Stimulated activated CD8-positive, alpha-beta memory T cell treated with anti-CD3 and anti-CD28 coated beads, Interleukin-15, amount 100 ng/mL, for 48 hours (primary cell): ENCODE results near the gene GPR50.

ENCODE experiments used
- DNase-seq, 2 donors: peaks; one replicate each; pipeline ENCODE4 v3.0.0-alpha.2; 2020; ENCODE audit warnings: low read depth in 2 of 2

The GPR50 gene

GRCh38 chrX:151176231-151176750 is at the start of gene GPR50:
Gene GPR50 (plus strand): TSS chrX:151176584. CDS start chrX:151176722, 138 bp downstream.
- DNase-seq: no peak

GRCh38 chrX:151132531-151132930 is 43.9 kb upstream of the GPR50 start:
- no peak for DNase-seq

GRCh38 chrX:151151665-151152267 is 24.6 kb upstream of the GPR50 start:
- no peak for DNase-seq

- no peak for DNase-seq
These were observed 23.3 kb upstream of the GPR50 start for GRCh38 chrX:151153086-151153485.

GRCh38 chrX:151153667-151154066 is 22.7 kb upstream of the GPR50 start:
- DNase-seq: no peak

- DNase-seq: no peak
These were observed 21.1 kb upstream of the GPR50 start for GRCh38 chrX:151155234-151155633.

GRCh38 chrX:151161690-151162089 is 14.7 kb upstream of the GPR50 start:
- DNase-seq: no peak

GRCh38 chrX:151167791-151168345 is 8.5 kb upstream of the GPR50 start:
- DNase-seq: no peak

GRCh38 chrX:151169783-151170182 is 6.6 kb upstream of the GPR50 start:
- DNase-seq: no peak

- no peak for DNase-seq
These were observed 1.7 kb upstream of the GPR50 start for GRCh38 chrX:151174581-151175282.

GRCh38 chrX:151175283-151176062 is 911 bp upstream of the GPR50 start:
- DNase-seq: no peak

GRCh38 chrX:151177141-151178027 is 1.0 kb downstream of the GPR50 start:
- no peak for DNase-seq

GRCh38 chrX:151178746-151179145 is 2.4 kb downstream of the GPR50 start:
- no peak for DNase-seq

GRCh38 chrX:151180400-151180799 is 4.0 kb downstream of the GPR50 start:
- no peak for DNase-seq

- no peak for DNase-seq
These were observed 4.7 kb downstream of the GPR50 start for GRCh38 chrX:151181088-151181487.

GRCh38 chrX:151183233-151183753 is 6.9 kb downstream of the GPR50 start:
- no peak for DNase-seq

- DNase-seq: no peak
These were observed 7.7 kb downstream of the GPR50 start for GRCh38 chrX:151183912-151184565.

- no peak for DNase-seq
These were observed 8.3 kb downstream of the GPR50 start for GRCh38 chrX:151184705-151185104.

- no peak for DNase-seq
These were observed 30.5 kb downstream of the GPR50 start for GRCh38 chrX:151206871-151207270.

- DNase-seq: no peak
These were observed 49.5 kb downstream of the GPR50 start for GRCh38 chrX:151225843-151226242.
